ENCODE results near the gene HACD1.

HACD1 gene, protein sequence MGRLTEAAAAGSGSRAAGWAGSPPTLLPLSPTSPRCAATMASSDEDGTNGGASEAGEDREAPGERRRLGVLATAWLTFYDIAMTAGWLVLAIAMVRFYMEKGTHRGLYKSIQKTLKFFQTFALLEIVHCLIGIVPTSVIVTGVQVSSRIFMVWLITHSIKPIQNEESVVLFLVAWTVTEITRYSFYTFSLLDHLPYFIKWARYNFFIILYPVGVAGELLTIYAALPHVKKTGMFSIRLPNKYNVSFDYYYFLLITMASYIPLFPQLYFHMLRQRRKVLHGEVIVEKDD

GRCh38 chr10:17617031-17617911, at the start of gene HACD1:
HACD1 (minus strand) TSS chr10:17617374; CDS start chr10:17617339, 35 bp downstream.
- peak; percentile 42 for DNase-seq (ENCODE audit: low spot score)

GRCh38 chr10:17665747-17666146, 48.6 kb upstream of the HACD1 start:
- DNase-seq (ENCODE audit: low spot score): peak; percentile 93

DNA sequence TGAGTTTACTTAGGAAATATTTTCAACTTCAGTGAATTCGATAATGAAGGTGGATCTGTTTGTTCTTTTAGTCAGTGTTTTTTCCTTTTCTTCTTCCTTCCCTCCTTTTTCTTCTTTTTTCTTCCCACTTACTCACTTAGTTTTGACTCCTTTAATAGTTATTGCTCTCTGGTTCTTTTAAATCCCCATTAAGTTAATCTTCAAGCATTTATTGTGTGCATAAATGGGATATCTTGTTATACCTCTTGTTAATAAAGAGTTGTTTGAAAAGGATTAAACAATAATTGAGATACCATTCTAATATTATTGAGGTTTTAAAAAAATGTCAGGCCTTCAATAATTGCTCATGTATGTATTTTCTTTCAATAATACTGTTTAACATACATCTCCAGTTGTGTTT, 46.3 kb upstream of the HACD1 start:
- no peak for DNase-seq (ENCODE audit: low spot score)

- DNase-seq (ENCODE audit: low spot score): no peak
Measured at GRCh38 chr10:17662193-17663138, 45.3 kb upstream of the HACD1 start.

- no peak for DNase-seq (ENCODE audit: low spot score)
Measured at GRCh38 chr10:17661510-17661909, 44.3 kb upstream of the HACD1 start.

DNA sequence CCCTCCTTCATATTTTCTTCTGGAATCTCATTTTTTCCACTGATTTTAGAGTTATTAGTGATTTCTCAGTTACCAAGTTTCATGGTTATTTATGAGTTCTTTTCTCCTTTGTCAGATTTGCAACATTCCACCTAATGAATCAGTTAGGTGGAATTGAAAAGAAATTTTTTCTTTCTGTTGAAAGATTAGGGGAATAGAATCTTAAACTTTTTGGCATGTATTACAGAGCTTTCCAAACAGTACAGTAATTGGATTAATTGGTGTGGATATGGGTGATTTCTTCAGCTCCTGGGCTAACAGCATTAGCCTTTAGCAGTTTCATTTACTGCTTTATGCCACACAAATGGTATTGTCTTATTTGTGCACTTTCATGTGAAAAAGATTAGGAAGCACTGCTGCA, 43.7 kb upstream of the HACD1 start:
- no peak for DNase-seq (ENCODE audit: low spot score)

DNA sequence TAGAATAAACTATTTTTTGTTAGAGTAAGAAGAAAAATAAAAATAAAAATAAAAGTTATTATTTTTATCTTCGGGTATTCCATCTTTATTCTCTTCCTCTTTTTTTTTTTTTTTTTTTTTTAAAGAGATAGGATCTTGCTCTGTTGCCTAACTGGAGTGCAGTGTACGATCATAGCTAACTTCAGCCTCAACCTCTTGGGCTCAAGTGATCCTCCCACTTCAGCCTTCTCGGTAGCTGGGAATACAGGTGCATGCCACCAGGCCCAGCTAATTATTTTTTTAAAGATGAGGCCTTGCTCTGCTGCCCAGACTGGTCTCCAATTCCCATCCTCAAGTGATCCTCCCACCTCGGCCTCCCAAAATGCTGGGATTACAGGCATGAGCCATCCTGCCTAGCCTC, 42.2 kb upstream of the HACD1 start:
- no peak for DNase-seq (ENCODE audit: low spot score)

DNA sequence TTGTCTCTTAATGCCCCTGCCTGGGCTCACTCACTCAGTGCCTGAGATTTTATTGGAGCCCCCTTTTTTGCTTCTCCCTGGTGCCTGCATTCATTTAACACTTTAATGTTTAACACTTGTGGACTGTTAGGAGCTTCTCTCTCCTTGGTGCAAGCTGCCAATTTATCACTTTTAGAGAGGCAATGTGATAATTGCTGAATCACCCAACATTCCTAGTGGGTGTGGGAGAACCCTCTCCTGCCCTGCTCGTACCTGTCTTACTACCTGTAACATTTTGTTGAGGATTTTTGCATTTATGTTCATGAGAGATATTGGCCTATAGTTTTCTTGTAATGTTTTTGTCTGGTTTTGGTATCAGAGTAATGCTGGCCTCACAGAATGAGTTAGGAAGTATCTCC, 39.9 kb upstream of the HACD1 start:
- DNase-seq (ENCODE audit: low spot score): no peak

- DNase-seq (ENCODE audit: low spot score): no peak
Measured at GRCh38 chr10:17655567-17656146, 38.5 kb upstream of the HACD1 start.

- no peak for DNase-seq (ENCODE audit: low spot score)
Measured at GRCh38 chr10:17655009-17655408, 37.8 kb upstream of the HACD1 start.

DNA sequence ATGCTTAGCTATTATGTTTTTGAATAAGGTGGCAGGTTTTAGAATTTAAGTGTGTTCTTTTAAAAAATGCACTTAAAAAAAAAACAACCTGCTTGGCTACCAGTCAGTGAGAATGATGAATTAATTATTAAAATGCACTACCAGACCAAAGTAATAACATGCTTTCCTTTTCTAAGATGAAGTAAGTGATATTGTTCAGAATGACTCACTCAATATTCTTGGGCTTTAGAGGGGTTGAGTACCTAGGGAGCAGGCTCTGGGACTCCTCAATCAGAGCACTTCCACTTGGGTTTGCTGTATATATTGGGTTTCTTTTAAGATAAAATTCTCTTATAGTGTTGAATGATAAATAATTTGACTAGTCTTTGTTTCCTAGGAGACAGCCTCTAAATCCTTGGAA, 35.4 kb upstream of the HACD1 start:
- DNase-seq (ENCODE audit: low spot score): no peak

DNA sequence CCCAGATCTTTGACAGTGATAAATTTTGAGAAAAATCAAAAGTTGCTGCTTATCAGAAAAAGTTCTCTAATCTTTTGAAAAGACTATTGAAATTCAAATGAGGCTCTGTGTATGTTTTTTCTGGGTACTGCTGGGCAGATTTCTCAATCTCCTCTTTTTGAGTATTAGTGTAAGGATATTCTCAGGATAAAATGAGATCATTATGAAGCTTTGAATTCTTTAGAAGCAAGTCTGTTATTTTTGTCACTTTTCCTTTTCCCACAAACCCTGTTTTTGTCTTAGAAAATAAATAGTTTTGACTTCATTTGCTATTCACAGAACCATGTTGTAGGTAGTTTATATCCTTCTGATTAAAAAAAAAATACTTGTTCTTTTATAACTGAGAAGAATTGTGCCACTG, 34.7 kb upstream of the HACD1 start:
- DNase-seq (ENCODE audit: low spot score): no peak

DNA sequence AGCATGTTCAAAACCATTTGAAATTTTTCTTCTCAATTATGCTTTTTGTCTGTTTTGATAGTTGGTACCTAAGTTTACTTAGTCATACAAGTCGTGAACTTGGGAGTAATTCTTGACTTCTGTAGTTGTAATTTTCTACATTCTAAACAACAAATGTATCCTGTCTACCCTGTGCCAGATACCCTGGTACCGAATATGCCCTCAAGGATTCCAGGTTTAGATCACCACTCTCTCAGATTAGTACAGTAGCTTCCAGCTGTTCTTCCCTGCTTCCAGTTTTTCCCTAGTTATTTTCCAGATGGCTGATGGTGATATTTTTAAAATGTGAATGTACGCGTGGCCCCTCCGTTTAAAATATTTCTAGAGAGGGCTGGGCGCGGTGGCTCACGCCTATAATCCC, 33.2 kb upstream of the HACD1 start:
- DNase-seq (ENCODE audit: low spot score): no peak

DNA sequence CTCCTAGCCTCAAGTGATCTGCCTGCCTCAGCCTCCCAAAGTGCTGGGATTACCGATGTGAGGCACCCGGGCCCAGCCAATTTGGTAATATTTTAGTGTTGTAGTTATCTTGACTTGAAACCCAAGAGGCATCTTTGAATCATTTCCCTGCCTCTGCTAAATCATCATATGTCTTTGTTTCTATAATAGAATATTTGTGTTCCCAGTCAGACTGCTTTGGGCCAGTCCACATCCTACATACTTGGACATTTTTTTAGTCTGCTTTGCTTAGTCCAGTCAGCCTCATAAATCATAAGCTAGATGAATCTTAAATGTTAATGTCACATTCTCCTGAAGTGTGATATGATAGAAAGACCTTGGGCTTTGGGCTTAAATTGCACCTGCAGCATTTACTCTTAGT, 32.7 kb upstream of the HACD1 start:
- no peak for DNase-seq (ENCODE audit: low spot score)

DNA sequence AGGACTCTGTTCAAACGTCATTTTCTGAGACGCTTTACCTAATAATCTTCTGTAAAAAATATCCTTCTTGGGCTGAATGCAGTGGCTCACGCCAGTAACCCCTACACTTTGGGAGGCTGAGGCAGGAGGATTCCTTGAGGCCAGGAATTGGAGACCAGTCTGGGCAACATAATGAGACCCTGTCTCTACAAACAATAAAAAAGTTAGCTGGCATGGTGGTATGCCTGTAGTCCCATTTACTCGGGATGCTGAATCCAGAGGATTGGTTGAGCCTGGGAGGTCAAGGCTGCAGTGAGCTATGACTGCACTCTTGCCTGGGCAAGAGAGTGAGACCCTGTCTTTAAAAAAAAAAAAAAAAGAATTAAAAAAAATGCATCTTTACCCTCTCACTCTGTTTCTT, 31.9 kb upstream of the HACD1 start:
- no peak for DNase-seq (ENCODE audit: low spot score)

- DNase-seq (ENCODE audit: low spot score): no peak
Measured at GRCh38 chr10:17648243-17649035, 31.3 kb upstream of the HACD1 start.

DNA sequence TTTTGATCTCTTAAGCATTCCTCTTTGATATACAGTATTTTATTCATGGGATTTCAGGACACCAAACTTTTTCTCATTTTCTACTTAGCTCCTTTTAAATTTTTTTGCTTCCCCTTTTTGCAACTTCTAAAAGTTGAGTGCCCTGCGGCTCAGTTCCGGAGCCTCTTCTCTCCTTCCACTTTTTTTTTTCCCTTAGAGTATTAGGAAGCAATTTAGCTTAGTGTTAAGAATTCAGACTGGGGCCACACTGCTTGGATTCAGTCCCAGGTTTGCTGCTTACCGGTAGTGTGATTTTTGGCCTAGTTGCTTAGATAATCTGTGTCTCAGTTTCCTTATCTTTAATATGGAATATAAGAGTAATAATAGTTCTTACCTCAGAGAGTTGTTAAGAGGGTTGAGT, 30.2 kb upstream of the HACD1 start:
- peak; percentile 59 for DNase-seq (ENCODE audit: low spot score)

GRCh38 chr10:17645621-17646345, 28.6 kb upstream of the HACD1 start:
- no peak for DNase-seq (ENCODE audit: low spot score)

DNA sequence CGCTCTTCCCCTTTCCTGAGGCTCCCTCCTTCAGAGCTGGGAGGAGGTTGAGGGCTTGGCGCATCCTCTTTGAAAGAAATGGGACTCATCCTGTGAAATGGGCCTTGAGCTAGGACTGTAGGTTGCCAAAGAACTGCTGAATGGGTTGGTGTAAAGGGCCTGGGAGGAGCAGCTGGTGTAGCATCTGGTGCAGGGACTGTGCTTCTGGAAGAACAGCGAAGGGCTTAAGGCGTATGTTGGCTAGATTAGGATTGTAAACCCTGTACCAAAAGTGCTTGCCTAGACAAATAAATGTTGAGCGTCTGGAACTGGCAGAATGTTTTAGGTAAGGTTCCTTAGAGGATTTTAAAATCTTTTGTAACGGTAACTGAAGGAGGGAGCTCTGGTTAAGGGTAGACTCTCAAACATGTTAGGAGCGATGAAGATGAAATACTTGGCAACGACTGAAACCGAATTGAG, 27.3 kb upstream of the HACD1 start:
- DNase-seq (ENCODE audit: low spot score): peak; percentile 56

- DNase-seq (ENCODE audit: low spot score): peak; percentile 90
Measured at GRCh38 chr10:17643755-17644484, 26.7 kb upstream of the HACD1 start, which contains the start of gene STAM. STAM (plus strand) TSS chr10:17644151; CDS start chr10:17644340, 189 bp downstream.

Data from pons (tissue), 1 donor.